ENCODE measurements around the gene ZBTB7C.

Gene ZBTB7C

GRCh38 chr18:48153613-48154481 is 255.3 kb downstream of the ZBTB7C start:
- Histone ChIP-seq H3K9me3 (ENCODE audit: low read length) (no peaks in the 10 kb centered on the region), H3K4me1 (ENCODE audit: insufficient read depth, low read length) (no peaks in the 10 kb centered on the region), H3K9ac (ENCODE audit: low read length) (no peak overlapping the region), H3K36me3 (ENCODE audit: insufficient read depth, low read length) (no peaks in the 10 kb centered on the region), H3K27ac (ENCODE audit: low read depth, low read length) (no peak overlapping the region), H3K4me3 (ENCODE audit: low read depth in 1 of 2, low read length in 2 of 2) (no peak overlapping the region), H3K27me3 (ENCODE audit: control insufficient read depth in 1 of 2, insufficient read depth in 2 of 2, low read length in 2 of 2) (no peaks in the 10 kb centered on the region)

GRCh38 chr18:48152549-48152948 is 256.6 kb downstream of the ZBTB7C start:
- Histone ChIP-seq H3K9me3 (ENCODE audit: low read length) (no peaks in the 10 kb centered on the region), H3K27ac (ENCODE audit: low read depth, low read length) (no peak overlapping the region), H3K27me3 (ENCODE audit: control insufficient read depth in 1 of 2, insufficient read depth in 2 of 2, low read length in 2 of 2) (no peaks in the 10 kb centered on the region), H3K9ac (ENCODE audit: low read length) (no peak overlapping the region), H3K4me3 (ENCODE audit: low read depth in 1 of 2, low read length in 2 of 2) (no peak overlapping the region), H3K4me1 (ENCODE audit: insufficient read depth, low read length) (no peaks in the 10 kb centered on the region), H3K36me3 (ENCODE audit: insufficient read depth, low read length) (no peaks in the 10 kb centered on the region)

GRCh38 chr18:48151421-48152065 is 257.6 kb downstream of the ZBTB7C start:
- H3K9ac ChIP-seq (ENCODE audit: low read length): no peak overlapping the region
- no peaks in the 10 kb centered on the region for H3K27me3 ChIP-seq (ENCODE audit: control insufficient read depth in 1 of 2, insufficient read depth in 2 of 2, low read length in 2 of 2)
- H3K27ac ChIP-seq (ENCODE audit: low read depth, low read length): no peak overlapping the region
- H3K9me3 ChIP-seq (ENCODE audit: low read length): no peaks in the 10 kb centered on the region
- H3K4me3 ChIP-seq (ENCODE audit: low read depth in 1 of 2, low read length in 2 of 2): no peak overlapping the region
- no peaks in the 10 kb centered on the region for H3K4me1 ChIP-seq (ENCODE audit: insufficient read depth, low read length)
- no peaks in the 10 kb centered on the region for H3K36me3 ChIP-seq (ENCODE audit: insufficient read depth, low read length)

- Histone ChIP-seq H3K27ac (ENCODE audit: low read depth, low read length) (no peak overlapping the region), H3K9me3 (ENCODE audit: low read length) (no peaks in the 10 kb centered on the region), H3K9ac (ENCODE audit: low read length) (no peak overlapping the region), H3K27me3 (ENCODE audit: control insufficient read depth in 1 of 2, insufficient read depth in 2 of 2, low read length in 2 of 2) (no peaks in the 10 kb centered on the region), H3K36me3 (ENCODE audit: insufficient read depth, low read length) (no peaks in the 10 kb centered on the region), H3K4me1 (ENCODE audit: insufficient read depth, low read length) (no peaks in the 10 kb centered on the region), H3K4me3 (ENCODE audit: low read depth in 1 of 2, low read length in 2 of 2) (no peak overlapping the region)
Observed at GRCh38 chr18:48149020-48149685, 260.0 kb downstream of the ZBTB7C start.

GRCh38 chr18:48142994-48143393 is 266.2 kb downstream of the ZBTB7C start:
- Histone ChIP-seq H3K4me1 (ENCODE audit: insufficient read depth, low read length) (no peaks in the 10 kb centered on the region), H3K36me3 (ENCODE audit: insufficient read depth, low read length) (no peaks in the 10 kb centered on the region), H3K27me3 (ENCODE audit: control insufficient read depth in 1 of 2, insufficient read depth in 2 of 2, low read length in 2 of 2) (peaks cover 0 to 6% of the 10 kb centered on the region in 2 donors), H3K9ac (ENCODE audit: low read length) (no peak overlapping the region), H3K4me3 (ENCODE audit: low read depth in 1 of 2, low read length in 2 of 2) (no peak overlapping the region), H3K9me3 (ENCODE audit: low read length) (no peaks in the 10 kb centered on the region), H3K27ac (ENCODE audit: low read depth, low read length) (no peak overlapping the region)

- Histone ChIP-seq H3K36me3 (ENCODE audit: insufficient read depth, low read length) (no peaks in the 10 kb centered on the region), H3K4me1 (ENCODE audit: insufficient read depth, low read length) (no peaks in the 10 kb centered on the region), H3K9me3 (ENCODE audit: low read length) (no peaks in the 10 kb centered on the region), H3K27me3 (ENCODE audit: control insufficient read depth in 1 of 2, insufficient read depth in 2 of 2, low read length in 2 of 2) (peaks cover 0 to 12% of the 10 kb centered on the region in 2 donors), H3K27ac (ENCODE audit: low read depth, low read length) (no peak overlapping the region), H3K4me3 (ENCODE audit: low read depth in 1 of 2, low read length in 2 of 2) (no peak overlapping the region), H3K9ac (ENCODE audit: low read length) (no peak overlapping the region)
Observed at GRCh38 chr18:48142353-48142752, 266.8 kb downstream of the ZBTB7C start.

- Histone ChIP-seq H3K9ac (ENCODE audit: low read length) (no peak overlapping the region), H3K4me3 (ENCODE audit: low read depth in 1 of 2, low read length in 2 of 2) (no peak overlapping the region), H3K36me3 (ENCODE audit: insufficient read depth, low read length) (no peaks in the 10 kb centered on the region), H3K27me3 (ENCODE audit: control insufficient read depth in 1 of 2, insufficient read depth in 2 of 2, low read length in 2 of 2) (peaks cover 0 to 29% of the 10 kb centered on the region in 2 donors), H3K27ac (ENCODE audit: low read depth, low read length) (no peak overlapping the region), H3K9me3 (ENCODE audit: low read length) (no peaks in the 10 kb centered on the region), H3K4me1 (ENCODE audit: insufficient read depth, low read length) (peaks cover 1% of the 10 kb centered on the region)
Observed at GRCh38 chr18:48140731-48141130, 268.5 kb downstream of the ZBTB7C start.

- Histone ChIP-seq H3K4me1 (ENCODE audit: insufficient read depth, low read length) (peaks cover 6% of the 10 kb centered on the region), H3K4me3 (ENCODE audit: low read depth in 1 of 2, low read length in 2 of 2) (no peak overlapping the region), H3K36me3 (ENCODE audit: insufficient read depth, low read length) (no peaks in the 10 kb centered on the region), H3K27ac (ENCODE audit: low read depth, low read length) (no peak overlapping the region), H3K9me3 (ENCODE audit: low read length) (no peaks in the 10 kb centered on the region), H3K27me3 (ENCODE audit: control insufficient read depth in 1 of 2, insufficient read depth in 2 of 2, low read length in 2 of 2) (peaks cover 0 to 32% of the 10 kb centered on the region in 2 donors), H3K9ac (ENCODE audit: low read length) (no peak overlapping the region)
Observed at GRCh38 chr18:48139431-48140347, 269.5 kb downstream of the ZBTB7C start.

GRCh38 chr18:48138660-48139430 is 270.3 kb downstream of the ZBTB7C start:
- Histone ChIP-seq H3K27ac (ENCODE audit: low read depth, low read length) (no peak overlapping the region), H3K9ac (ENCODE audit: low read length) (no peak overlapping the region), H3K4me3 (ENCODE audit: low read depth in 1 of 2, low read length in 2 of 2) (no peak overlapping the region), H3K36me3 (ENCODE audit: insufficient read depth, low read length) (no peaks in the 10 kb centered on the region), H3K4me1 (ENCODE audit: insufficient read depth, low read length) (peaks cover 6% of the 10 kb centered on the region), H3K9me3 (ENCODE audit: low read length) (no peaks in the 10 kb centered on the region), H3K27me3 (ENCODE audit: control insufficient read depth in 1 of 2, insufficient read depth in 2 of 2, low read length in 2 of 2) (peaks cover 0 to 32% of the 10 kb centered on the region in 2 donors)

GRCh38 chr18:48138210-48138609 is 271.0 kb downstream of the ZBTB7C start:
- H3K27me3 ChIP-seq (ENCODE audit: control insufficient read depth in 1 of 2, insufficient read depth in 2 of 2, low read length in 2 of 2): peaks cover 0 to 32% of the 10 kb centered on the region in 2 donors
- H3K9me3 ChIP-seq (ENCODE audit: low read length): no peaks in the 10 kb centered on the region
- no peaks in the 10 kb centered on the region for H3K36me3 ChIP-seq (ENCODE audit: insufficient read depth, low read length)
- H3K4me1 ChIP-seq (ENCODE audit: insufficient read depth, low read length): peaks cover 8% of the 10 kb centered on the region
- H3K9ac ChIP-seq (ENCODE audit: low read length): no peak overlapping the region
- no peak overlapping the region for H3K4me3 ChIP-seq (ENCODE audit: low read depth in 1 of 2, low read length in 2 of 2)
- H3K27ac ChIP-seq (ENCODE audit: low read depth, low read length): no peak overlapping the region
